Measurements from ENCODE around the gene CCDC39.
"Not testable (repeated sequence)": the region's sequence is repeated elsewhere in the genome, so short reads cannot be mapped to it uniquely, and the experiment has no call there.

DNA sequence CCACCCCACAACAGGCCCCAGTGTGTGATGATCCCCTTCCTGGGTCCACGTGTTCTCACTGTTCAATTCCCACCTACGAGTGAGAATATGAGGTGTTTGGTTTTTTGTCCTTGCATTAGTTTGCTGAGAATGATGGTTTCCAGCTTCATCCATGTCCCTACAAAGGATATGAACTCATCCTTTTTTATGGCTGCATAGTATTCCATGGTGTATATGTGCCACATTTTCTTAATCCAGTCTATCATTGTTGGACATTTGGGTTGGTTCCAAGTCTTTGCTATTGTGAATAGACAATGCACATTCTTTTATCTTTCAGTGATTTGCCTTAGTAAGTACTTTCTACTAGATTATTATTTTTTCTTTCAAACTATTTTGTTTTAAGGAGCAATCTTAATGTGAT, 60.7 kb downstream of the CCDC39 start:
- TF ChIP-seq EP300, CTCF (IDR thresholded peaks at IDR 0.05): not testable (repeated sequence)

Measured in ovary (tissue), 3 donors.